WTC11 (cell line): ENCODE data around the gene CTNNAL1. TPM values are rescaled to one million over a fixed set of nuclear protein-coding genes. Genes with fewer than 3 reads are reported as not detected.

ENCODE experiments used
- ATAC-seq: fragments of 200-7000 bp; cut with Tn5 transposase; 2 replicates; pipeline ENCODE4 v1.10.0; 2021; ENCODE audit warnings: mild to moderate bottlenecking, moderate library complexity
- CTCF ChIA-PET: fragments of 300-600 bp; sonication (Branson Sonifier 250); formaldehyde crosslinking; loops from one replicate; lab custom pipeline; 2021; ENCODE audit warnings: antibody characterized with exemption; lab: Charles Lee
- POLR2A ChIA-PET: fragments of 350-600 bp; sonication (Branson Sonifier 250); formaldehyde crosslinking; loops from one replicate; lab custom pipeline; 2021; ENCODE audit warnings: antibody characterized with exemption; lab: Charles Lee
- DNase-seq: peaks from one replicate; pipeline ENCODE4 v3.0.0; 2021; ENCODE audit warnings: low spot score
- H3K27ac Mint-ChIP-seq: 2 replicates; pipeline ENCODE4 v1.8.0; 2021; ENCODE audit warnings: mixed read lengths
- H3K27me3 Mint-ChIP-seq: 2 replicates; pipeline ENCODE4 v1.8.0; 2021; ENCODE audit warnings: low read depth, mild to moderate bottlenecking, moderate library complexity, mixed read lengths
- H3K36me3 Mint-ChIP-seq: 2 replicates; pipeline ENCODE4 v1.8.0; 2021; ENCODE audit warnings: mixed read lengths
- H3K4me1 Mint-ChIP-seq: 2 replicates; pipeline ENCODE4 v1.8.0; 2022; ENCODE audit warnings: mixed read lengths
- H3K4me3 Mint-ChIP-seq: 2 replicates; pipeline ENCODE4 v1.8.0; 2021; ENCODE audit warnings: mild to moderate bottlenecking, moderate library complexity, mixed read lengths
- H3K9me3 Mint-ChIP-seq: 2 replicates; pipeline ENCODE4 v1.8.0; 2021; ENCODE audit warnings: mixed read lengths
- FOXJ3 ChIP-seq: sonication (generic); formaldehyde crosslinking; IDR thresholded peaks from 2 replicates; pipeline ENCODE4 v1.9.0; 2021; ENCODE audit warnings: missing genetic modification reagents, mild to moderate bottlenecking, borderline replicate concordance
- FOXP1 ChIP-seq: sonication (generic); formaldehyde crosslinking; IDR thresholded peaks from 2 replicates; pipeline ENCODE4 v1.8.0; 2022; ENCODE audit warnings: missing genetic modification reagents, mild to moderate bottlenecking, moderate library complexity, borderline replicate concordance
- GTF2I ChIP-seq: fragments of 250-450 bp; sonication (Bioruptor Pico); conservative IDR thresholded peaks from 2 replicates; pipeline ENCODE4 v1.4.0; 2021; ENCODE audit warnings: mild to moderate bottlenecking
- MXD4 ChIP-seq: fragments of 250-450 bp; sonication (Bioruptor Pico); IDR thresholded peaks from 2 replicates; pipeline ENCODE4 v1.8.0; 2021; ENCODE audit warnings: mild to moderate bottlenecking, moderate library complexity, borderline replicate concordance
- NFYB ChIP-seq: sonication (generic); formaldehyde crosslinking; conservative IDR thresholded peaks from 2 replicates; pipeline ENCODE4 v1.8.0; 2022; ENCODE audit warnings: low read depth, missing genetic modification reagents
- OVOL2 ChIP-seq: fragments of 250-450 bp; sonication (Bioruptor Pico); IDR thresholded peaks from 2 replicates; pipeline ENCODE4 v1.9.0; 2021; ENCODE audit warnings: mild to moderate bottlenecking, borderline replicate concordance
- ZBTB21 ChIP-seq: sonication (generic); formaldehyde crosslinking; IDR thresholded peaks from 2 replicates; pipeline ENCODE4 v1.8.1; 2023; ENCODE audit warnings: mild to moderate bottlenecking, missing genetic modification reagents, borderline replicate concordance
- ZNF219 ChIP-seq: sonication (generic); formaldehyde crosslinking; IDR thresholded peaks from 2 replicates; pipeline ENCODE4 v1.8.0; 2023; ENCODE audit warnings: missing genetic modification reagents, mild to moderate bottlenecking, borderline replicate concordance
- total RNA-seq: library from RNA; stranded (reverse); gene quantifications from 3 replicates; pipeline ENCODE4 v1.2.3, GENCODE V29; 2021
- TF ChIP-seq, protein P1 (sequence below): fragments of 250-450 bp; sonication (Bioruptor Pico); IDR thresholded peaks from 2 replicates; pipeline ENCODE4 v2.1.2; 2022; ENCODE audit warnings: mild to moderate bottlenecking, moderate library complexity
- TF ChIP-seq, protein P2 (sequence below): sonication (generic); formaldehyde crosslinking; conservative IDR thresholded peaks from 2 replicates; pipeline ENCODE4 v1.8.1; 2023; ENCODE audit warnings: mild to moderate bottlenecking, low read depth, missing genetic modification reagents, moderate library complexity
- TF ChIP-seq, protein P3 (sequence below): fragments of 250-450 bp; sonication (Bioruptor Pico); IDR thresholded peaks from 2 replicates; pipeline ENCODE4 v1.9.0; 2021; ENCODE audit warnings: moderate library complexity, mild to moderate bottlenecking, inconsistent platforms, borderline replicate concordance
- TF ChIP-seq, protein P4 (sequence below): sonication (generic); formaldehyde crosslinking; IDR thresholded peaks from 2 replicates; pipeline ENCODE4 v1.8.0; 2023; ENCODE audit warnings: missing genetic modification reagents, mild to moderate bottlenecking, borderline replicate concordance
- TF ChIP-seq, protein P5 (sequence below): fragments of 250-450 bp; sonication (Bioruptor Pico); IDR thresholded peaks from 2 replicates; pipeline ENCODE4 v1.9.0; 2021; ENCODE audit warnings: mild to moderate bottlenecking
- TF ChIP-seq, protein P6 (sequence below): sonication (generic); formaldehyde crosslinking; IDR thresholded peaks from 2 replicates; pipeline ENCODE4 v1.8.1; 2023; ENCODE audit warnings: mild to moderate bottlenecking, missing genetic modification reagents
- TF ChIP-seq, protein P7 (sequence below): sonication (generic); formaldehyde crosslinking; IDR thresholded peaks from 2 replicates; pipeline ENCODE4 v1.8.1; 2023; ENCODE audit warnings: mild to moderate bottlenecking, missing genetic modification reagents, moderate library complexity
- TF ChIP-seq, protein P8 (sequence below): sonication (generic); formaldehyde crosslinking; conservative IDR thresholded peaks from 2 replicates; pipeline ENCODE4 v1.8.1; 2022; ENCODE audit warnings: mild to moderate bottlenecking, missing genetic modification reagents
- TF ChIP-seq, protein P9 (sequence below): sonication (generic); formaldehyde crosslinking; IDR thresholded peaks from 2 replicates; pipeline ENCODE4 v1.8.0; 2022; ENCODE audit warnings: mild to moderate bottlenecking, missing genetic modification reagents
- TF ChIP-seq, protein P10 (sequence below): sonication (generic); formaldehyde crosslinking; IDR thresholded peaks from 2 replicates; pipeline ENCODE4 v1.8.0; 2023; ENCODE audit warnings: missing genetic modification reagents
- TF ChIP-seq, protein P11 (sequence below): sonication (generic); formaldehyde crosslinking; IDR thresholded peaks from 2 replicates; pipeline ENCODE4 v1.8.1; 2022; ENCODE audit warnings: missing genetic modification reagents, borderline replicate concordance

Gene CTNNAL1
- total RNA-seq, 1 experiment from 2014 or later, result 53.1 TPM

DNA sequence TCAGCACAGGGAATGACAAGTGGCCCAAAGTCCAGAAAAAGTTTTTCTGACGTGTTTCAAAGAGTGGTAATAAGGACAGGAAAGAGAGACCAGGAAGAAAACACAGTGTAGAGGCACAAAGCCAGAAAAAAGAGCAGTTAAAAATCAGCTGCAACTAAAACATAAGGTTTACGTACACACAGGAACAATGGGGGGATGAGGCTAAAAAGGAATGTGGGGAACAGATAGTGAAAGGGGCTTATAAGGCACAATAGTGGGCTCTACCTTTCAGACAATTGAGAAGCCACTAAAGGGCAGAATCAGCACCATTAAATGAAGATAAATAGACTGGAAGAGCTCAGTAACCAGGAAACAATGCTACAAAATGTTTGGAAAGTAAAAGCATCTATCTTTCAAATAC is 84.9 kb downstream of the CTNNAL1 start (continued):
- TF ChIP-seq, protein P1, sequence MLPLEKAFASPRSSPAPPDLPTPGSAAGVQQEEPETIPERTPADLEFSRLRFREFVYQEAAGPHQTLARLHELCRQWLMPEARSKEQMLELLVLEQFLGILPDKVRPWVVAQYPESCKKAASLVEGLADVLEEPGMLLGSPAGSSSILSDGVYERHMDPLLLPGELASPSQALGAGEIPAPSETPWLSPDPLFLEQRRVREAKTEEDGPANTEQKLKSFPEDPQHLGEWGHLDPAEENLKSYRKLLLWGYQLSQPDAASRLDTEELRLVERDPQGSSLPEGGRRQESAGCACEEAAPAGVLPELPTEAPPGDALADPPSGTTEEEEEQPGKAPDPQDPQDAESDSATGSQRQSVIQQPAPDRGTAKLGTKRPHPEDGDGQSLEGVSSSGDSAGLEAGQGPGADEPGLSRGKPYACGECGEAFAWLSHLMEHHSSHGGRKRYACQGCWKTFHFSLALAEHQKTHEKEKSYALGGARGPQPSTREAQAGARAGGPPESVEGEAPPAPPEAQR, result no peak
- TF ChIP-seq OVOL2 (CRISPR knock-in tag), result no peak

DNA sequence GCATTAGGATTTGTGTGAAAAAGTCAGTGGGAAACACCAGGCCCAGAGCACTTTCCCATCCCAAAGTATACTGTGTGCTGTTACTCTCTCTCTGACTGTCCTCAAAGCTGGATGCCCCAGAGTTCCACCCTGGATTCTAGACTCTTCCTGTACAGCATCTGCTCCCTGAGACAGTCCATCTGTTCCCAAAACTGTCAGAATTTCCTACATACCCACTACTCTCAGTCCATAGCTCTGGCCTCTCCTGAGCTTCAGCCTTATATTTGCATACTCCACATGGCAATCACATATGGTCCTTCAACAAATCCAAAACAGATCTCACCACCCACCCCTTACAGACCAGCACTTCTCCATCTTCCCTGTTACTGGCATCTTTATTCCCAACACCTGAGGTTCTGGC is 88.8 kb downstream of the CTNNAL1 start:
- Mint-ChIP-seq H3K4me1 (no peaks in the 10 kb centered on the region), H3K27ac (no peak overlapping the region), H3K36me3 (peaks cover 57% of the 10 kb centered on the region), H3K9me3 (no peaks in the 10 kb centered on the region), H3K4me3 (no peak overlapping the region), H3K27me3 (no peaks in the 10 kb centered on the region)
- no peak for DNase-seq
- ChIA-PET POLR2A (no interaction called here), CTCF (no interaction called here)
- ATAC-seq, result no peak
- TF ChIP-seq GTF2I (no peak), NFYB (CRISPR knock-in tag) (no peak), ZNF219 (CRISPR knock-in tag) (no peak), FOXJ3 (no peak), ZBTB21 (CRISPR knock-in tag) (no peak), MXD4 (CRISPR knock-in tag) (no peak), FOXP1 (CRISPR knock-in tag) (no peak)
- TF ChIP-seq, protein P2, sequence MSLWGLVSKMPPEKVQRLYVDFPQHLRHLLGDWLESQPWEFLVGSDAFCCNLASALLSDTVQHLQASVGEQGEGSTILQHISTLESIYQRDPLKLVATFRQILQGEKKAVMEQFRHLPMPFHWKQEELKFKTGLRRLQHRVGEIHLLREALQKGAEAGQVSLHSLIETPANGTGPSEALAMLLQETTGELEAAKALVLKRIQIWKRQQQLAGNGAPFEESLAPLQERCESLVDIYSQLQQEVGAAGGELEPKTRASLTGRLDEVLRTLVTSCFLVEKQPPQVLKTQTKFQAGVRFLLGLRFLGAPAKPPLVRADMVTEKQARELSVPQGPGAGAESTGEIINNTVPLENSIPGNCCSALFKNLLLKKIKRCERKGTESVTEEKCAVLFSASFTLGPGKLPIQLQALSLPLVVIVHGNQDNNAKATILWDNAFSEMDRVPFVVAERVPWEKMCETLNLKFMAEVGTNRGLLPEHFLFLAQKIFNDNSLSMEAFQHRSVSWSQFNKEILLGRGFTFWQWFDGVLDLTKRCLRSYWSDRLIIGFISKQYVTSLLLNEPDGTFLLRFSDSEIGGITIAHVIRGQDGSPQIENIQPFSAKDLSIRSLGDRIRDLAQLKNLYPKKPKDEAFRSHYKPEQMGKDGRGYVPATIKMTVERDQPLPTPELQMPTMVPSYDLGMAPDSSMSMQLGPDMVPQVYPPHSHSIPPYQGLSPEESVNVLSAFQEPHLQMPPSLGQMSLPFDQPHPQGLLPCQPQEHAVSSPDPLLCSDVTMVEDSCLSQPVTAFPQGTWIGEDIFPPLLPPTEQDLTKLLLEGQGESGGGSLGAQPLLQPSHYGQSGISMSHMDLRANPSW (CRISPR knock-in tag), result no peak
- TF ChIP-seq, protein P3, sequence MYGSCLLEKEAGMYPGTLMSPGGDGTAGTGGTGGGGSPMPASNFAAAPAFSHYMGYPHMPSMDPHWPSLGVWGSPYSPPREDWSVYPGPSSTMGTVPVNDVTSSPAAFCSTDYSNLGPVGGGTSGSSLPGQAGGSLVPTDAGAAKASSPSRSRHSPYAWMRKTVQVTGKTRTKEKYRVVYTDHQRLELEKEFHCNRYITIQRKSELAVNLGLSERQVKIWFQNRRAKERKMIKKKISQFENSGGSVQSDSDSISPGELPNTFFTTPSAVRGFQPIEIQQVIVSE (CRISPR knock-in tag), result no peak
- TF ChIP-seq, protein P4, sequence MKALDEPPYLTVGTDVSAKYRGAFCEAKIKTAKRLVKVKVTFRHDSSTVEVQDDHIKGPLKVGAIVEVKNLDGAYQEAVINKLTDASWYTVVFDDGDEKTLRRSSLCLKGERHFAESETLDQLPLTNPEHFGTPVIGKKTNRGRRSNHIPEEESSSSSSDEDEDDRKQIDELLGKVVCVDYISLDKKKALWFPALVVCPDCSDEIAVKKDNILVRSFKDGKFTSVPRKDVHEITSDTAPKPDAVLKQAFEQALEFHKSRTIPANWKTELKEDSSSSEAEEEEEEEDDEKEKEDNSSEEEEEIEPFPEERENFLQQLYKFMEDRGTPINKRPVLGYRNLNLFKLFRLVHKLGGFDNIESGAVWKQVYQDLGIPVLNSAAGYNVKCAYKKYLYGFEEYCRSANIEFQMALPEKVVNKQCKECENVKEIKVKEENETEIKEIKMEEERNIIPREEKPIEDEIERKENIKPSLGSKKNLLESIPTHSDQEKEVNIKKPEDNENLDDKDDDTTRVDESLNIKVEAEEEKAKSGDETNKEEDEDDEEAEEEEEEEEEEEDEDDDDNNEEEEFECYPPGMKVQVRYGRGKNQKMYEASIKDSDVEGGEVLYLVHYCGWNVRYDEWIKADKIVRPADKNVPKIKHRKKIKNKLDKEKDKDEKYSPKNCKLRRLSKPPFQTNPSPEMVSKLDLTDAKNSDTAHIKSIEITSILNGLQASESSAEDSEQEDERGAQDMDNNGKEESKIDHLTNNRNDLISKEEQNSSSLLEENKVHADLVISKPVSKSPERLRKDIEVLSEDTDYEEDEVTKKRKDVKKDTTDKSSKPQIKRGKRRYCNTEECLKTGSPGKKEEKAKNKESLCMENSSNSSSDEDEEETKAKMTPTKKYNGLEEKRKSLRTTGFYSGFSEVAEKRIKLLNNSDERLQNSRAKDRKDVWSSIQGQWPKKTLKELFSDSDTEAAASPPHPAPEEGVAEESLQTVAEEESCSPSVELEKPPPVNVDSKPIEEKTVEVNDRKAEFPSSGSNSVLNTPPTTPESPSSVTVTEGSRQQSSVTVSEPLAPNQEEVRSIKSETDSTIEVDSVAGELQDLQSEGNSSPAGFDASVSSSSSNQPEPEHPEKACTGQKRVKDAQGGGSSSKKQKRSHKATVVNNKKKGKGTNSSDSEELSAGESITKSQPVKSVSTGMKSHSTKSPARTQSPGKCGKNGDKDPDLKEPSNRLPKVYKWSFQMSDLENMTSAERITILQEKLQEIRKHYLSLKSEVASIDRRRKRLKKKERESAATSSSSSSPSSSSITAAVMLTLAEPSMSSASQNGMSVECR (CRISPR knock-in tag), result no peak
- TF ChIP-seq, protein P5, sequence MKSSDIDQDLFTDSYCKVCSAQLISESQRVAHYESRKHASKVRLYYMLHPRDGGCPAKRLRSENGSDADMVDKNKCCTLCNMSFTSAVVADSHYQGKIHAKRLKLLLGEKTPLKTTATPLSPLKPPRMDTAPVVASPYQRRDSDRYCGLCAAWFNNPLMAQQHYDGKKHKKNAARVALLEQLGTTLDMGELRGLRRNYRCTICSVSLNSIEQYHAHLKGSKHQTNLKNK (CRISPR knock-in tag), result no peak
- TF ChIP-seq, protein P6, sequence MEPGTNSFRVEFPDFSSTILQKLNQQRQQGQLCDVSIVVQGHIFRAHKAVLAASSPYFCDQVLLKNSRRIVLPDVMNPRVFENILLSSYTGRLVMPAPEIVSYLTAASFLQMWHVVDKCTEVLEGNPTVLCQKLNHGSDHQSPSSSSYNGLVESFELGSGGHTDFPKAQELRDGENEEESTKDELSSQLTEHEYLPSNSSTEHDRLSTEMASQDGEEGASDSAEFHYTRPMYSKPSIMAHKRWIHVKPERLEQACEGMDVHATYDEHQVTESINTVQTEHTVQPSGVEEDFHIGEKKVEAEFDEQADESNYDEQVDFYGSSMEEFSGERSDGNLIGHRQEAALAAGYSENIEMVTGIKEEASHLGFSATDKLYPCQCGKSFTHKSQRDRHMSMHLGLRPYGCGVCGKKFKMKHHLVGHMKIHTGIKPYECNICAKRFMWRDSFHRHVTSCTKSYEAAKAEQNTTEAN (CRISPR knock-in tag), result no peak
- TF ChIP-seq, protein P7, sequence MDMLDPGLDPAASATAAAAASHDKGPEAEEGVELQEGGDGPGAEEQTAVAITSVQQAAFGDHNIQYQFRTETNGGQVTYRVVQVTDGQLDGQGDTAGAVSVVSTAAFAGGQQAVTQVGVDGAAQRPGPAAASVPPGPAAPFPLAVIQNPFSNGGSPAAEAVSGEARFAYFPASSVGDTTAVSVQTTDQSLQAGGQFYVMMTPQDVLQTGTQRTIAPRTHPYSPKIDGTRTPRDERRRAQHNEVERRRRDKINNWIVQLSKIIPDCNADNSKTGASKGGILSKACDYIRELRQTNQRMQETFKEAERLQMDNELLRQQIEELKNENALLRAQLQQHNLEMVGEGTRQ (CRISPR knock-in tag), result no peak
- TF ChIP-seq, protein P8, sequence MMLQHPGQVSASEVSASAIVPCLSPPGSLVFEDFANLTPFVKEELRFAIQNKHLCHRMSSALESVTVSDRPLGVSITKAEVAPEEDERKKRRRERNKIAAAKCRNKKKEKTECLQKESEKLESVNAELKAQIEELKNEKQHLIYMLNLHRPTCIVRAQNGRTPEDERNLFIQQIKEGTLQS (CRISPR knock-in tag), result no peak
- TF ChIP-seq, protein P9, sequence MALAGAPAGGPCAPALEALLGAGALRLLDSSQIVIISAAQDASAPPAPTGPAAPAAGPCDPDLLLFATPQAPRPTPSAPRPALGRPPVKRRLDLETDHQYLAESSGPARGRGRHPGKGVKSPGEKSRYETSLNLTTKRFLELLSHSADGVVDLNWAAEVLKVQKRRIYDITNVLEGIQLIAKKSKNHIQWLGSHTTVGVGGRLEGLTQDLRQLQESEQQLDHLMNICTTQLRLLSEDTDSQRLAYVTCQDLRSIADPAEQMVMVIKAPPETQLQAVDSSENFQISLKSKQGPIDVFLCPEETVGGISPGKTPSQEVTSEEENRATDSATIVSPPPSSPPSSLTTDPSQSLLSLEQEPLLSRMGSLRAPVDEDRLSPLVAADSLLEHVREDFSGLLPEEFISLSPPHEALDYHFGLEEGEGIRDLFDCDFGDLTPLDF (CRISPR knock-in tag), result no peak
- TF ChIP-seq, protein P10, sequence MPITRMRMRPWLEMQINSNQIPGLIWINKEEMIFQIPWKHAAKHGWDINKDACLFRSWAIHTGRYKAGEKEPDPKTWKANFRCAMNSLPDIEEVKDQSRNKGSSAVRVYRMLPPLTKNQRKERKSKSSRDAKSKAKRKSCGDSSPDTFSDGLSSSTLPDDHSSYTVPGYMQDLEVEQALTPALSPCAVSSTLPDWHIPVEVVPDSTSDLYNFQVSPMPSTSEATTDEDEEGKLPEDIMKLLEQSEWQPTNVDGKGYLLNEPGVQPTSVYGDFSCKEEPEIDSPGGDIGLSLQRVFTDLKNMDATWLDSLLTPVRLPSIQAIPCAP (CRISPR knock-in tag), result no peak
- TF ChIP-seq, protein P11, sequence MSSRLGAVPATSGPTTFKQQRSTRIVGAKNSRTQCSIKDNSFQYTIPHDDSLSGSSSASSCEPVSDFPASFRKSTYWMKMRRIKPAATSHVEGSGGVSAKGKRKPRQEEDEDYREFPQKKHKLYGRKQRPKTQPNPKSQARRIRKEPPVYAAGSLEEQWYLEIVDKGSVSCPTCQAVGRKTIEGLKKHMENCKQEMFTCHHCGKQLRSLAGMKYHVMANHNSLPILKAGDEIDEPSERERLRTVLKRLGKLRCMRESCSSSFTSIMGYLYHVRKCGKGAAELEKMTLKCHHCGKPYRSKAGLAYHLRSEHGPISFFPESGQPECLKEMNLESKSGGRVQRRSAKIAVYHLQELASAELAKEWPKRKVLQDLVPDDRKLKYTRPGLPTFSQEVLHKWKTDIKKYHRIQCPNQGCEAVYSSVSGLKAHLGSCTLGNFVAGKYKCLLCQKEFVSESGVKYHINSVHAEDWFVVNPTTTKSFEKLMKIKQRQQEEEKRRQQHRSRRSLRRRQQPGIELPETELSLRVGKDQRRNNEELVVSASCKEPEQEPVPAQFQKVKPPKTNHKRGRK, result no peak
